PFSK-1 (cell line): Measurements from ENCODE around the gene AJUBA.

Experiments
- POLR2AphosphoS5 ChIP-seq: IDR thresholded peaks from 2 replicates; pipeline ENCODE4 v1.6.1; 2012; ENCODE audit warnings: low read depth, mild to moderate bottlenecking, control low read depth, low read length, moderate library complexity
- REST ChIP-seq, 2 experiments: IDR thresholded peaks; 2 replicates each; pipeline versions ENCODE4 v1.6.1 to v1.8.0; 2011 to 2012; ENCODE audit warnings: low read depth in 2 of 2, low read length in 2 of 2, control low read depth in 1 of 2, inconsistent platforms in 1 of 2, mild to moderate bottlenecking in 1 of 2, moderate library complexity in 1 of 2; ENCODE audit not compliant: insufficient read depth in 1 of 2
- SIN3A ChIP-seq: IDR thresholded peaks from 2 replicates; pipeline ENCODE4 v1.6.1; 2012; ENCODE audit warnings: mild to moderate bottlenecking, low read length, moderate library complexity, borderline replicate concordance; ENCODE audit not compliant: insufficient read depth

GRCh38 chr14:22980672-22981089, 1.7 kb downstream of the AJUBA start:
- TF ChIP-seq POLR2AphosphoS5 (no peak), REST (IDR thresholded peaks at IDR 0.05; ENCODE audit: insufficient read depth in 1 of 2, low read depth in 2 of 2, low read length in 2 of 2) (no peak), SIN3A (no peak)
